GM13976 (cell line): ENCODE results near the gene SPOCK3.
"Not testable (repeated sequence)": the region's sequence is repeated elsewhere in the genome, so short reads cannot be mapped to it uniquely, and the experiment has no call there.

Experiments used
- DNase-seq: peaks from one replicate; pipeline ENCODE4 v3.0.0; 2012; ENCODE audit warnings: low spot score
- CTCF ChIP-seq: IDR thresholded peaks from 2 replicates; pipeline ENCODE4 v1.5.1; 2012; ENCODE audit warnings: borderline replicate concordance, mild to moderate bottlenecking; ENCODE audit not compliant: insufficient read depth; ENCODE audit errors: extremely low read depth, missing control alignments, control extremely low read depth
- in situ Hi-C: fragments of 300-500 bp; cut with MboI; formaldehyde crosslinking; loops from one replicate; pipeline ENCODE4 v1.12.0; 2022; ENCODE audit warnings: low sequenced_read_pairs, mixed read lengths, inconsistent platforms; ENCODE audit not compliant: unreplicated experiment

Gene SPOCK3

GRCh38 chr4:166980419-166980818 lies 253.9 kb downstream of the SPOCK3 start:
- in situ Hi-C loops, result no loop called here
- no peak for TF ChIP-seq CTCF
- DNase-seq, result no peak

- in situ Hi-C loops, result no loop called here
- no peak for DNase-seq
- TF ChIP-seq CTCF, result no peak
These were observed 256.7 kb downstream of the SPOCK3 start for GRCh38 chr4:166977596-166977995.

GRCh38 chr4:166972071-166972470 lies 262.2 kb downstream of the SPOCK3 start:
- DNase-seq, result no peak
- in situ Hi-C loops, result no loop called here
- no peak for TF ChIP-seq CTCF

GRCh38 chr4:166968219-166968618 lies 266.1 kb downstream of the SPOCK3 start:
- in situ Hi-C loops, result not testable (repeated sequence)

GRCh38 chr4:166965562-166965961 lies 268.7 kb downstream of the SPOCK3 start:
- no peak for TF ChIP-seq CTCF
- no peak for DNase-seq
- in situ Hi-C loops, result no loop called here

More at GRCh38 chr4:166968219-166968618, 266.1 kb downstream of the SPOCK3 start:
- not testable (repeated sequence) for DNase-seq

- in situ Hi-C loops, result no loop called here
- no peak for DNase-seq
These were observed 276.8 kb downstream of the SPOCK3 start for GRCh38 chr4:166957451-166957850.

GRCh38 chr4:166956484-166956883 lies 277.8 kb downstream of the SPOCK3 start:
- no peak for DNase-seq
- no peak for TF ChIP-seq CTCF
- in situ Hi-C loops, result no loop called here

More at GRCh38 chr4:166957451-166957850, 276.8 kb downstream of the SPOCK3 start:
- no peak for TF ChIP-seq CTCF
